Epithelial cell of esophagus (primary cell): Measurements from ENCODE around the gene PILRA.

Experiments
- DNase-seq: peaks from one replicate; pipeline ENCODE4 v3.0.0; 2010; ENCODE audit warnings: low read depth
- H3K4me3 ChIP-seq: 2 replicates; pipeline ENCODE4 v1.5.1; 2011; ENCODE audit warnings: mild to moderate bottlenecking, low read length, control low read depth
- CTCF ChIP-seq: IDR thresholded peaks from 2 replicates; pipeline ENCODE4 v1.5.1; 2011; ENCODE audit warnings: low read depth, mild to moderate bottlenecking, low read length, control low read depth, inconsistent platforms; ENCODE audit not compliant: insufficient read depth; ENCODE audit errors: missing control alignments

Gene PILRA

GRCh38 chr7:100428199-100428966 lies 55.1 kb downstream of the PILRA start, which contains the start of gene ZCWPW1:
Gene ZCWPW1, minus strand, starts transcription at chr7:100428703. Its CDS starts 8,054 bp downstream, at chr7:100420649.
- peak within 1 kb of the TSS; percentile 86 for H3K4me3 ChIP-seq
- peak; percentile 97 for DNase-seq
- TF ChIP-seq CTCF = no peak

GRCh38 chr7:100428967-100429636 lies 55.8 kb downstream of the PILRA start:
- DNase-seq = peak; percentile 100
- peak overlapping the region; percentile 86 for H3K4me3 ChIP-seq
- peak; percentile 11 for TF ChIP-seq CTCF

- H3K4me3 ChIP-seq = peak within 1 kb of the TSS; percentile 86
- peak; percentile 90 for DNase-seq
- TF ChIP-seq CTCF = no peak
Observed at GRCh38 chr7:100429637-100430492, 56.6 kb downstream of the PILRA start, which contains the start of gene MEPCE. Gene MEPCE, plus strand, starts transcription at chr7:100429831. Its CDS starts 188 bp downstream, at chr7:100430019.

- no peak for DNase-seq
- no peak for TF ChIP-seq CTCF
- peak overlapping the region; percentile 86 for H3K4me3 ChIP-seq
Observed at GRCh38 chr7:100430493-100431285, 57.4 kb downstream of the PILRA start.

GRCh38 chr7:100431286-100431735 lies 58.0 kb downstream of the PILRA start:
- no peak for DNase-seq
- TF ChIP-seq CTCF = no peak
- peak overlapping the region; percentile 86 for H3K4me3 ChIP-seq

- peak overlapping the region; percentile 19 for H3K4me3 ChIP-seq
- no peak for TF ChIP-seq CTCF
- no peak for DNase-seq
Observed at GRCh38 chr7:100432053-100432452, 58.8 kb downstream of the PILRA start.
